ENCODE measurements around the gene ERFE. TPM values are rescaled to one million over a fixed set of nuclear protein-coding genes. Genes with fewer than 3 reads are reported as not detected.

ERFE gene
- total RNA-seq, 4 donors from 2014 or later, result 0.85 TPM; not detected in 3

GRCh38 chr2:238129166-238130010 lies 29.4 kb upstream of the ERFE start:
- no peak for TF ChIP-seq CTCF (IDR thresholded peaks at IDR 0.05; ENCODE audit: low read depth)

GRCh38 chr2:238130111-238130695 lies 28.6 kb upstream of the ERFE start:
- TF ChIP-seq CTCF (IDR thresholded peaks at IDR 0.05; ENCODE audit: low read depth), result no peak

GRCh38 chr2:238130696-238131628 lies 27.8 kb upstream of the ERFE start:
- TF ChIP-seq CTCF (IDR thresholded peaks at IDR 0.05; ENCODE audit: low read depth), result no peak

- no peak for TF ChIP-seq CTCF (IDR thresholded peaks at IDR 0.05; ENCODE audit: low read depth)
These were observed 26.9 kb upstream of the ERFE start for GRCh38 chr2:238131761-238132462.

- no peak for TF ChIP-seq CTCF (IDR thresholded peaks at IDR 0.05; ENCODE audit: low read depth)
These were observed 26.0 kb upstream of the ERFE start for GRCh38 chr2:238132463-238133450.

Data from subcutaneous adipose tissue (tissue), 4 donors.